ENCODE results near the gene FHIP1B. TPM values are rescaled to one million over a fixed set of nuclear protein-coding genes. Genes with fewer than 3 reads are reported as not detected.

The FHIP1B gene
- total RNA-seq, 2 donors from 2014 or later = 31.9 to 54.7 TPM

DNA sequence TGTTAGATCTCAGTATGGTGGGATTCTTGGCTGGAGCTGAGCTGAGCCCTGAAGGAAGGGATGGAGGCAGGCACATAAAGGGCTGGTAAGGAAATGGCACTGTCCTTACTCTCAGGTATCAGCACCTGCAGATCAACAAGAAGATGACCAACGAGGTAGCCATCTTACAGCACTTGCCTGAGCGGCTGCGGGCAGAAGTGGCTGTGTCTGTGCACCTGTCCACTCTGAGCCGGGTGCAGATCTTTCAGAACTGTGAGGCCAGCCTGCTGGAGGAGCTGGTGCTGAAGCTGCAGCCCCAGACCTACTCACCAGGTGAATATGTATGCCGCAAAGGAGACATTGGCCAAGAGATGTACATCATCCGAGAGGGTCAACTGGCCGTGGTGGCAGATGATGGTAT lies 6.9 kb upstream of the FHIP1B start:
- Histone ChIP-seq H3K36me3 (replicated peaks in 1 of 2; ENCODE audit: insufficient read depth in 1 of 2, low read depth in 2 of 2) (no peaks in the 10 kb centered on the region), H3K9me3 (no peaks in the 10 kb centered on the region), H3K27ac (no peak overlapping the region), H3K27me3 (no peaks in the 10 kb centered on the region), H3K4me1 (no peaks in the 10 kb centered on the region), H3K4me3 (no peak overlapping the region)
- TF ChIP-seq POLR2A (IDR thresholded peaks at IDR 0.05) = no peak
- TF ChIP-seq, protein P1, sequence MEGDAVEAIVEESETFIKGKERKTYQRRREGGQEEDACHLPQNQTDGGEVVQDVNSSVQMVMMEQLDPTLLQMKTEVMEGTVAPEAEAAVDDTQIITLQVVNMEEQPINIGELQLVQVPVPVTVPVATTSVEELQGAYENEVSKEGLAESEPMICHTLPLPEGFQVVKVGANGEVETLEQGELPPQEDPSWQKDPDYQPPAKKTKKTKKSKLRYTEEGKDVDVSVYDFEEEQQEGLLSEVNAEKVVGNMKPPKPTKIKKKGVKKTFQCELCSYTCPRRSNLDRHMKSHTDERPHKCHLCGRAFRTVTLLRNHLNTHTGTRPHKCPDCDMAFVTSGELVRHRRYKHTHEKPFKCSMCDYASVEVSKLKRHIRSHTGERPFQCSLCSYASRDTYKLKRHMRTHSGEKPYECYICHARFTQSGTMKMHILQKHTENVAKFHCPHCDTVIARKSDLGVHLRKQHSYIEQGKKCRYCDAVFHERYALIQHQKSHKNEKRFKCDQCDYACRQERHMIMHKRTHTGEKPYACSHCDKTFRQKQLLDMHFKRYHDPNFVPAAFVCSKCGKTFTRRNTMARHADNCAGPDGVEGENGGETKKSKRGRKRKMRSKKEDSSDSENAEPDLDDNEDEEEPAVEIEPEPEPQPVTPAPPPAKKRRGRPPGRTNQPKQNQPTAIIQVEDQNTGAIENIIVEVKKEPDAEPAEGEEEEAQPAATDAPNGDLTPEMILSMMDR (IDR thresholded peaks at IDR 0.05) = no peak
- WGBS, 2 donors = 85 to 89% methylated on average over 7 of the region's 7 CpGs
- ATAC-seq (no peak), DNase-seq (no peak)
- intact Hi-C loops (cut with DNase I) = no loop called here

DNA sequence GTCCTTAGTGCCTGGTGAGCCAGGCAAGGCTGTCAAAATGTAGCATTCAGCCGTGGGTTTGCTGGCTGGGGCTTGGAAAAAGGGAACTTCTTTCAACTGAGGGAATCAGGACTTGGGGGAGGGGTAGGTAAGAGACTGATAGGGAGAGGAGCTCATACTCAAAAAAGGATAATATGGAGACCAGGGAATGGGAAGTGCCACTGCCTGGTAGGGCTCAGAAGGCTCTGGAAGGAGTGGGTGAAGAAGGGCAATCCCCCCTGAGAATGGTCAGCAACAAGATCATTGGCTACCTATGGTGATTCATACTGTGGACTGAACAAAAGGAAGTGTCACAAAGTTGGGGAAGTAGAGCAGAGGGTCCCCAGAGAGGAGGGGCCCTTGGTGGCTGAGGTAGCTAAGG lies 6.3 kb upstream of the FHIP1B start:
- no peaks in the 10 kb centered on the region for H3K9me3 ChIP-seq
- 43 to 64% methylated on average over 1 of the region's 1 CpG for WGBS, 2 donors
- H3K4me3 ChIP-seq = no peak overlapping the region
- intact Hi-C loops (cut with DNase I) = no loop called here
- H3K27me3 ChIP-seq = no peaks in the 10 kb centered on the region
- H3K36me3 ChIP-seq (replicated peaks in 1 of 2; ENCODE audit: insufficient read depth in 1 of 2, low read depth in 2 of 2) = no peaks in the 10 kb centered on the region
- no peak overlapping the region for H3K27ac ChIP-seq
- ATAC-seq (no peak), DNase-seq (no peak)
- H3K4me1 ChIP-seq = peaks cover 1% of the 10 kb centered on the region
- no peak for TF ChIP-seq POLR2A (IDR thresholded peaks at IDR 0.05)
- TF ChIP-seq, protein P1 (IDR thresholded peaks at IDR 0.05) = no peak

DNA sequence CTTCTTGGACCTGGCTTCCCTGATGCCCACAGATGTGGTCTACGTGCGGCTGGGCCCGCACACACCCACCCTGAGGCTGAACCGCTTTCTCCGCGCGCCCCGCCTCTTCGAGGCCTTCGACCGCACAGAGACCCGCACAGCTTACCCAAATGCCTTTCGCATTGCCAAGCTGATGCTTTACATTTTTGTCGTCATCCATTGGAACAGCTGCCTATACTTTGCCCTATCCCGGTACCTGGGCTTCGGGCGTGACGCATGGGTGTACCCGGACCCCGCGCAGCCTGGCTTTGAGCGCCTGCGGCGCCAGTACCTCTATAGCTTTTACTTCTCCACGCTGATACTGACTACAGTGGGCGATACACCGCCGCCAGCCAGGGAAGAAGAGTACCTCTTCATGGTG lies 5.7 kb upstream of the FHIP1B start:
- WGBS, 2 donors = 96 to 97% methylated on average over 27 to 28 of the region's 28 CpGs
- Histone ChIP-seq H3K9me3 (no peaks in the 10 kb centered on the region), H3K4me3 (no peak overlapping the region), H3K27me3 (no peaks in the 10 kb centered on the region), H3K27ac (no peak overlapping the region), H3K4me1 (peaks cover 7% of the 10 kb centered on the region), H3K36me3 (replicated peaks in 1 of 2; ENCODE audit: insufficient read depth in 1 of 2, low read depth in 2 of 2) (no peaks in the 10 kb centered on the region)
- DNase-seq (no peak), ATAC-seq (no peak)
- TF ChIP-seq POLR2A (IDR thresholded peaks at IDR 0.05) = no peak
- TF ChIP-seq, protein P1 (IDR thresholded peaks at IDR 0.05) = no peak
- intact Hi-C loops (cut with DNase I) = no loop called here

DNA sequence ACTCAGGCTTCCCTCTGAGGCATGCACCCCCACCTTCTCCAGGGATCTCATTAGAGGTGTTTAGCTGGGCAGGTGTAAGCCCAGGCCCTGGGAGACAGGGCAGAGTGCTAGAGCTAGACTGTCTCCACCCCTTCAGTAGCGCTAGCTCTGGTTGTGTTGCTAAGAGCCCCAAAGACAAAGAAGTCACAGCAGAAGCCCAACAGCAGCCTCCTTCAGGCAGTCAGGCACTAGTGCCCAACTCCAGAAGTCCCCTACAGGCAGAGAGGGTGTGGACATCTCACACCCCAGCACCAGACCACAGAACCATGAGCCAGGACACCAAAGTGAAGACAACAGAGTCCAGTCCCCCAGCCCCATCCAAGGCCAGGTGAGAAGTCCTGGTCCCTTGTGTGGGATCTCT lies 4.5 kb upstream of the FHIP1B start, which contains the start of gene CNGA4:
CNGA4 (plus strand) TSS at position 188 of the 400 bp plus-strand sequence; CDS start at position 306, 118 bp downstream.
- WGBS, 2 donors = 75 to 100% methylated on average over 1 of the region's 1 CpG
- H3K27me3 ChIP-seq = no peaks in the 10 kb centered on the region
- H3K27ac ChIP-seq = no peak within 1 kb of the TSS
- no peaks in the 10 kb centered on the region for H3K9me3 ChIP-seq
- intact Hi-C loops (cut with DNase I) = no loop called here
- DNase-seq (no peak), ATAC-seq (no peak)
- H3K4me1 ChIP-seq = peaks cover 7% of the 10 kb centered on the region
- H3K36me3 ChIP-seq (replicated peaks in 1 of 2; ENCODE audit: insufficient read depth in 1 of 2, low read depth in 2 of 2) = no peaks in the 10 kb centered on the region
- no peak within 1 kb of the TSS for H3K4me3 ChIP-seq
- TF ChIP-seq, protein P1 (IDR thresholded peaks at IDR 0.05) = no peak
- no peak for TF ChIP-seq POLR2A (IDR thresholded peaks at IDR 0.05)

DNA sequence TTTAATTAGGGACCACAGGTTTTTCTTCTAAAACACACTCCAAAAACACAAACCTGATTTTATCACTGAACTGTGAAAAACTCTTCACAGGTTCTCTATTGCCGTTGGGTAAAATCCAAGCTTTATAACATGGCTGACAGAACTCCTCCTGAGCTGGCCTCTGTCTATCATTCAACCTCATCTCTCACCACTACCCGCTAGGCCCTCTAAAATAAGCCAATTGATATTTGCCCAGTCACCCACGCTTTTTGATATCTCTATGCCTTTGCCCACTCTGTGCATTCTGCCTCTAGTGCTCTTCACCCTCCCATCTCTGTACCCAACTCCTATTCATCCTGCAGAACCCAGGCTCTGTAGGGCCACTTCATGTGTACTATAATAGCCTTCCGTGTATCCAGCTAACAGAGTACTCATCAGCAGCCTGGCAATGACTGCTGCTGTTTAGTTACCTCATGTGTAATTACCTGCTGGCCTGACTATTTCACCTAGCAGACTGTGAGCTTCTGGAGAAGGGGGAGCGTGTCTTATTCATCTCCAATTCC lies 3.4 kb upstream of the FHIP1B start:
- Histone ChIP-seq H3K27me3 (no peaks in the 10 kb centered on the region), H3K27ac (no peak overlapping the region), H3K9me3 (no peaks in the 10 kb centered on the region), H3K4me1 (peaks cover 17% of the 10 kb centered on the region), H3K4me3 (no peak overlapping the region), H3K36me3 (replicated peaks in 1 of 2; ENCODE audit: insufficient read depth in 1 of 2, low read depth in 2 of 2) (no peaks in the 10 kb centered on the region)
- TF ChIP-seq POLR2A (IDR thresholded peaks at IDR 0.05) = no peak
- TF ChIP-seq, protein P1 (IDR thresholded peaks at IDR 0.05) = no peak
- no peak for DNase-seq
- intact Hi-C loops (cut with DNase I) = no loop called here
- ATAC-seq = no peak
- 79 to 86% methylated on average over 5 of the region's 5 CpGs for WGBS, 2 donors
